Heart left ventricle (tissue), 13 donors: Measurements from ENCODE around the gene SH3PXD2A.

Experiments
- POLR2A ChIP-seq, 2 donors: fragments of 450-650 bp; IDR thresholded peaks; one replicate each; pipeline ENCODE4 v1.6.1; 2017; ENCODE audit warnings: antibody characterized with exemption in 2 of 2, mild to moderate bottlenecking in 2 of 2, moderate library complexity in 2 of 2
- TF ChIP-seq, protein P1 (sequence below), 12 donors: fragments of 200-600 bp; sonication (generic) in 4 of 12; IDR thresholded peaks; one replicate each; pipeline versions ENCODE4 v1.5.0 to v1.8.0; 2018 to 2022; ENCODE audit warnings: antibody characterized with exemption in 12 of 12, mild to moderate bottlenecking in 5 of 12
- donor health status: ischemic (EF 13 %, LVEDD 7.1; RV severe dilation, severe dysfunction).
- donor health status: DM: no; HTN: yes; CAD: no.
- donor health status: DM: no; HTN: no; CAD: no.
- donor health status: ischemic (EF 25% LVEDD 6.9; RV normal size, moderate dysfunction).
- donor health status: ischemic (EF 25% LVEDD 5.7; RV mildly dilated, moderate dysfunction).
- donor health status: ischemic (EF 35%, LVEDD 5.7; RV mildly dilated, moderate dysfunction).
- donor health status: nonischemic (EF 11% LVEDD 7.7; RV severe dilation, severe dysfunction).
- donor health status: DM: yes; HTN: yes; CAD: no.
- donor health status: PGD.
- donor health status: ischemic (EF 29% LVEDD 5.4; RV normal size, mild dysfunction).
- donor health status: nonischemic (EF 23%, LVEDD 6.1; RV moderate dilation, normal function).

DNA sequence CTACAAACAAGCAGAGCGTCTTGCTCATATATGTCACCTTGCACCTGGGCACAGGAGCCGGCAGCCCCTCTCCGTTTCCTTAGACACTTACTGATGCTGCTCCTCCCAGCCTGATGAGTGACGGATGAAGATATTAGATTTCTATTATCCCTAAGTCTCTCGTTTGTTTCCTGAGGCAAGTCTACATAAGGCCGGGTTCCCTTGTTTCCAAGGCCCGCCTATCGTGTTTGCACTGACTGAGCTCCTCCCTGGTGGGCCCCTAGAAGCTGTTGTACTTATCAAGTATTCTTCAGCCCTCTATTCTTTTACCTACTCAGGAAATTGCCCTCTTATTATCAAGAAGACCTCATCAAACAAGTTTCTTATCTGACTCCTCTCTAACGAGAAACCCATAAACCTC is 18.5 kb downstream of the SH3PXD2A start:
- TF ChIP-seq, protein P1, sequence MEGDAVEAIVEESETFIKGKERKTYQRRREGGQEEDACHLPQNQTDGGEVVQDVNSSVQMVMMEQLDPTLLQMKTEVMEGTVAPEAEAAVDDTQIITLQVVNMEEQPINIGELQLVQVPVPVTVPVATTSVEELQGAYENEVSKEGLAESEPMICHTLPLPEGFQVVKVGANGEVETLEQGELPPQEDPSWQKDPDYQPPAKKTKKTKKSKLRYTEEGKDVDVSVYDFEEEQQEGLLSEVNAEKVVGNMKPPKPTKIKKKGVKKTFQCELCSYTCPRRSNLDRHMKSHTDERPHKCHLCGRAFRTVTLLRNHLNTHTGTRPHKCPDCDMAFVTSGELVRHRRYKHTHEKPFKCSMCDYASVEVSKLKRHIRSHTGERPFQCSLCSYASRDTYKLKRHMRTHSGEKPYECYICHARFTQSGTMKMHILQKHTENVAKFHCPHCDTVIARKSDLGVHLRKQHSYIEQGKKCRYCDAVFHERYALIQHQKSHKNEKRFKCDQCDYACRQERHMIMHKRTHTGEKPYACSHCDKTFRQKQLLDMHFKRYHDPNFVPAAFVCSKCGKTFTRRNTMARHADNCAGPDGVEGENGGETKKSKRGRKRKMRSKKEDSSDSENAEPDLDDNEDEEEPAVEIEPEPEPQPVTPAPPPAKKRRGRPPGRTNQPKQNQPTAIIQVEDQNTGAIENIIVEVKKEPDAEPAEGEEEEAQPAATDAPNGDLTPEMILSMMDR (IDR thresholded peaks at IDR 0.05): no peak
- no peak for TF ChIP-seq POLR2A (IDR thresholded peaks at IDR 0.05)
